ENCODE results near the gene DYSF.
"Not testable (repeated sequence)": the region's sequence is repeated elsewhere in the genome, so short reads cannot be mapped to it uniquely, and the experiment has no call there.

The DYSF gene
- 8.5 to 40.8 (median 16.8) reads per million in 17 experiments for total RNA-seq

DNA sequence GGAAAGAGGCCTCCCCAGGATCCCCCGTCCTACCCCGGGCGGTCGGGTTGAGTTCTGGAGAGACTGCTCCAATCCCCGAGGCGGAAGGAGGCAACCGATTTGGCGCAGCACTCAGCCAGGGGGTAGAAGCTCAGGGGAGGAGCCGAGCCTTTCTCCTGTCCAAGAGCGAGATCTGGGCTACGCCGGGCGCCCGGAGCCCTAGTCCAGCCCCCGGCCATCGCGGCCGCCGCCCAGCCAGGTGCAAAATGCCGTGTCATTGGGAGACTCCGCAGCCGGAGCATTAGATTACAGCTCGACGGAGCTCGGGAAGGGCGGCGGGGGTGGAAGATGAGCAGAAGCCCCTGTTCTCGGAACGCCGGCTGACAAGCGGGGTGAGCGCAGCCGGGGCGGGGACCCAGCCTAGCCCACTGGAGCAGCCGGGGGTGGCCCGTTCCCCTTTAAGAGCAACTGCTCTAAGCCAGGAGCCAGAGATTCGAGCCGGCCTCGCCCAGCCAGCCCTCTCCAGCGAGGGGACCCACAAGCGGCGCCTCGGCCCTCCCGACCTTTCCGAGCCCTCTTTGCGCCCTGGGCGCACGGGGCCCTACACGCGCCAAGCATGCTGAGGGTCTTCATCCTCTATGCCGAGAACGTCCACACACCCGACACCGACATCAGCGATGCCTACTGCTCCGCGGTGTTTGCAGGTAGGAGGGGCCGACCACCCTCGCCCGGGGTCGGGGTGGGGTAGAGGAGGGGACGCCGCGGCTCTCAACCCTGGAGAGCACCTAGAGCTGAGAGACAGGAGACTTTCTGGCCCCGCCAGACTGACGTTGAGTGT lies at the start of gene DYSF:
Gene DYSF (plus strand): TSS at position 158 of the 817 bp plus-strand sequence.
- DNase-seq: peak; percentile 43 to 71 (median 55)

DNA sequence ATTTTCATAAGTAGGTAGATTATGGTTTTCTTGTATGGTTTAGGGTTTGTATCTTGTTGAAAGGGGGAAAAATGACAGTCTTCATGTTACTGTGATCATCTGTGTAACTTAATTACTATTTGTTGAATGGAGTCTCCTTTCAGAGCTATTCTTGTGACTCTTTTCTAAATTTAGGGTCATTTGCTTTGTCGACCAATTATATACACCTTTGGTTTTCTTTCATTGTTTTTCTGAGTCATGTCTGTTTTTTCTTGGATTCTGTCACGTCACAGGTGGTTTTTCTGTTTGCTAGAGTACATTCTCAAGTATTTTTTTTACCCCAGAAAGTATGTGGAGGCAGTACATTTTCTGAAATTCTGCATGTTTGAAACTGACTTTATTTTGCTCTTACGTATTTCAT lies 43.8 kb upstream of the DYSF start:
- DNase-seq: no peak

DNA sequence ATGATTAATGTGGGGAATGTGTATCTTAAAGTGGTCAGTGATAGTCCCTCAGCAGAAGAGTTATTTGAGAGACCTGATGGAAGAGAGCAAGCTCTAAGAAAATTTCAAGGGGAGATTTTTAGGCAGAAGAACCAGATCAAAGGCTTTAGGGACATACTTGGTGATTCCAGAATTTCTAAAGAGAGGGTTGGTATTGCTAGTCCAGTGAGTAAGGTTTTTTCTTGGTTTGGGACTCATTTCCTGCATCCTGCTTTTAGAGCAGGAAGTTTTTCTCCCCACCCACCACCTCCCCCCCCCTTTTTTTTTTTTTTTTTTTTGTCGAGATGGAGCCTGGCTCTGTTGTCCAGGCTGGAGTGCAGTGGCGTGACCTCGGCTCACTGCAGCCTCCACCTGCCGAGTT lies 42.7 kb upstream of the DYSF start:
- DNase-seq: no peak

DNA sequence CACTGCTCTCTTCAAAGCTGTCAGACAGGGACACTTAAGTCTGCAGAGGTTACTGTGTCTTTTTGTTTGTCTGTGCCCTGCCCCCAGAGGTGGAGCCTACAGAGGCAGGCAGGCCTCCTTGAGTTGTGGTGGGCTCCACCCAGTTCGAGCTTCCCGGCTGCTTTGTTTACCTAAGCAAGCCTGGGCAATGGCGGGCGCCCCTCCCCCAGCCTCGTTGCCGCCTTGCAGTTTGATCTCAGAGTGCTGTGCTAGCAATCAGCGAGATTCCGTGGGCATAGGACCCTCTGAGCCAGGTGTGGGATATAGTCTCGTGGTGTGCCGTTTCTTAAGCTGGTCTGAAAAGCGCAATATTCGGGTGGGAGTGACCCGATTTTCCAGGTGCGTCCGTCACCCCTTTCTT lies 36.5 kb upstream of the DYSF start:
- DNase-seq: not testable (repeated sequence)

DNA sequence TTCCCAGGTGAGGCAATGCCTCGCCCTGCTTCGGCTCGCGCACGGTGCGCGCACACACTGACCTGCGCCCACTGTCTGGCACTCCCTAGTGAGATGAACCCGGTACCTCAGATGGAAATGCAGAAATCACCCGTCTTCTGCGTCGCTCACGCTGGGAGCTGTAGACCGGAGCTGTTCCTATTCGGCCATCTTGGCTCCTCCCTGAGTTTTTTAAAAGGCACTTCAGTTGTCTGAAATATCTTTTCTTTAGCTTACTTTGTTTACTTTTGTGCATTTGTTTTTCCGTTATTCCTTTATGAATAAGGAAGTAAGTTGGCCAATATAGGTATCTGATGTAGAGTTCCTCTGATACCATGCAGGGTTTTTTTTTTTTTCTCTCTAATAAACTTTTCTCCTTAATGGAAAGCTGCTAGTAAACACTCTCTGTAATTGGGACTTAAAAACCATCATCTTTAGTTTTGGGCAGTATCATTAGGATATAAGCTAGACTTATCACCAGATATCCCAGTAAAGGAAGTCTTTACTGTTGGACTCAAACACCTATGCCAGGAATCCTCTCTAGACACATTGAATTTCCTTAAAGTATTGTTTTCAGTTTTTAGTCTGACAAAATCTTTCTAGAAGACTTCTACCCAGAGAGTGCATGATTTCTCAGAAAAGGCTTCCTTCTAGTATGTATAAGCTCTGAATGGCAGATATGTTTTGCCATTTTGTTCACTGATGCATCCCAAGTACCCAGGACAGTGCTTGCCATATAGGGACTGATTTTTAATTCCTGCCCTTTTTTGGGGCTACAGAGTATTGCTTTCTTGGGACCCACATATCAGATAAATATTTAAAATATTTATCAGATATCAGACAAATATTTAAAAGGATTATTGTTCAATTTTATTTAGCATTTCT lies 35.8 kb upstream of the DYSF start:
- DNase-seq: no peak

DNA sequence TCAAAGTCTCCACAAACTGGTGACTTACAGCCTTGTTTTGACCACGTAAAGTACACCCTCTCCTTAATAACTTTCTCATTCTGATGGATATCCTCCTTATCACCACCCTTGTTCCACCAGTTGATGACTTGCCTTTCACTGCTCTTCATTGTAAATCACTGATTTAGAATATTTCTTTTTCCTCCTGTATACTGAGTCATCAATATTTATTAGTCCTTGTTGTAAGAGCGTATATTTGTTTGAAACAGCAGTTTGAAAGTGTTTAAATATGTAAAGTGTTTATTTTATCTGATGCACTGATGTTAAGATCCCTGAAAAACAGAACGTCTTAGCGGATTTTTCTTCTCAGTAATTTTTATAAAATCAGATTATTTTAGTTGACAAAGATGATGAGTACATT lies 34.2 kb upstream of the DYSF start:
- DNase-seq: no peak

DNA sequence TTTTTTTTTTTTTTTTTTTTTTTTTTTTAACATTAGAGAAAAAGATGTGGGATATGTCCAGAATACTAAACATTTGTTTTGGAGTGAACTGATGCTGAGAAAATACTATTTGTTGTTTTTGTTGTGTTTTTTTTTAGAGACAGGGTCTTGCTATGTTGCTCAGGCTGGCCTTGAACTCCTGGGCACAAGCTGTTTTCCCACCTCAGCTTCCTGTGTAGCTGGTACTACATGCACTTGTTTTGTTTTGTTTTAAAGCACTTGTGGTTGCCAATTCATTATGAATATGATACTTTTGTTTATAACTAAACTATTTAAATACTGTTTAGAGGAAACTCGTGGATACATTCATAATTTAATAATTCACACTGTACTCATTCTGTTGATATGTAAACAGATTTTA lies 33.4 kb upstream of the DYSF start:
- no peak for DNase-seq

DNA sequence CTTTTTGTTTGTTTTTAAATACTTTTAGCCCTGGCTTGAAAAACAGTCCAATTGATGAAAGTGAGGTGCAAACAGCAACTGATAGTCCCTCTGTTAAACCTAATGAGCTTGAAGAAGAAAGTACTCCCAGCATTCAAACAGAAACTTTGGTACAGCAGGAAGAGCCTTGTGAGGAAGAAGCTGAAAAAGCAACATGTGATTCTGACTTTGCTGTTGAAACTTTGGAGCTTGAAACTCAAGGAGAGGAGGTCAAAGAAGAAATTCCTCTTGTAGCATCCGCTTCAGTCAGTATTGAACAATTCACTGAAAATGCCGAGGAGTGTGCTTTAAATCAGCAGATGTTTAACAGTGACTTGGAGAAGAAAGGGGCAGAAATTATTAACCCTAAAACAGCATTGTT lies 30.6 kb upstream of the DYSF start:
- DNase-seq: peak; percentile 15 to 47 (median 40)

DNA sequence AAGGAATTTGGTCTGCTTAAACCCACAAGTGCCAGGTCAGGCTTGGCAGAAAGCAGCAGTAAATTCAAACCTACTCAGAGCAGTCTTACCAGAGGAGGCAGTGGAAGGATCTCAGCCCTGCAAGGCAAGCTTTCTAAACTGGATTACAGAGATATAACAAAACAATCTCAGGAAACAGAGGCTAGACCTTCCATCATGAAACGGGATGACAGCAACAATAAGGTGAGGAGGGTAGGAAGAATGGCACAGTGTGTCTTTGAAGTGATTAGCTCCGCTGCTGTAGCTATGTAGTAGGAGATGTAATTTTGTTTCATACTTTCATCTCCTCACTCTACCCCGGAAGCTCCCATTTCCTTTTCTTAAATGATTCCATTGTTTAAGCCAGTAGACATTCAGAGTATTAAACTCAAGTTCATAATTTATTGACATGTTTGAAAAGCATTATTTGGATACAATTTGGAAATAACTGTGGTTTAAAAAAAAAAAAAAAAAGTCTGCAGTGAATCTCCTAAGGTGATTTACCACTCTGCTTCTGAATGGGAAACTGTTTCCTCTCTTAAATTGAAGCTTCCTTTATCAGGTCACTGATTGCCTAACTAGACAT lies 29.4 kb upstream of the DYSF start:
- no peak for DNase-seq

DNA sequence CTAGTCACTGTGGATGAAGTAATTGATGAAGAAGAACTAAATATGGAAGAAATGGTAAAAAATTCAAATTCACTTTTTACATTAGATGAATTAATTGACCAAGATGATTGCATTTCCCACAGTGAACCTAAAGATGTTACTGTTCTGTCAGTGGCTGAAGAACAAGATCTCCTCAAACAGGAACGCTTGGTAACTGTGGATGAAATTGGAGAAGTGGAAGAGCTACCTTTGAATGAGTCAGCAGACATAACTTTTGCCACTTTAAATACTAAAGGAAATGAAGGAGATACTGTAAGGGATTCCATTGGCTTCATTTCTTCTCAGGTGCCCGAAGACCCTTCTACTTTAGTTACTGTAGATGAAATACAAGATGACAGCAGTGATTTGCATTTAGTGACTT lies 26.6 kb upstream of the DYSF start:
- DNase-seq: peak in 2 of 4 experiments; percentile 5 to 23

DNA sequence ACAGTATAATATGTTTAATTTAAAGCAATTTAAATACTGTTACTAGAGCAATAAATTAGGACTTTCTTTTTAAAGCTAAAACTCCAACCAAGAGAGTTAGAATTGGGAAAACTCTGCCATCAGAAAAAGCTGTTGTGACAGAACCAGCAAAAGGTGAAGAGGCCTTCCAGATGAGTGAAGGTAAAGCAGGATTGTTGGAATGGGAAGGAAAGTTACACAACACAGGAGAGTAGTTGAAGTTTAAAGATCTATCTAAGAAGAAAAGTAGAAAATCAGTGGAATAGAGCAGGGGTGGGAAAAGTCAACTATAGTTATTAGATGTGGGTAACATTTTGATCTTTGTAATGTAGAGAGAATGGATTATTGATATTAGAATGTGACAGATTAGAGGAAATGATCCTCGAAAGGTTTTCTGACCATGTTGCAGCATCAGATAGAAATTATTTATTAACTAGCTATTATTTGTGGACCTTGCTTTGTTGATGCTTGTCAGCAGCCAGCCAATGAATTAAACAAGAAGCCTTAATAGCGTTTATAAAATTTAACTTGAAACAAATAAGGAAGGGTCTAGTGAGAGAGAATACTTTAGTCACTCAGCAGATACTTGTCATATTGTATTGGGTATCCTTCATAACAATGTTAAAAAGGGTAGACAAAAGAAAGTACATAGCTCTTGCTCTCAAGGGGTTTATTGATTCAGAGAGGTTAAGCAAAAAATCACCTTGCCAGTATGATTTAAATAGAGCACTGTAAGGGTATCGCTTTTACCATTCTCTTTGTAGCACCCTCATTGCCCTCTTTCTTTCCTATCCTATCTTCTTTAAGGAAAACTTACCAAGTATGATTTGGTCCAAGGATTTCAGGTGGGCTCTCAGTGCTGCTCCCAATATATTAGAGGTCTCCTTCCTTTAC lies 24.6 kb upstream of the DYSF start:
- no peak for DNase-seq

DNA sequence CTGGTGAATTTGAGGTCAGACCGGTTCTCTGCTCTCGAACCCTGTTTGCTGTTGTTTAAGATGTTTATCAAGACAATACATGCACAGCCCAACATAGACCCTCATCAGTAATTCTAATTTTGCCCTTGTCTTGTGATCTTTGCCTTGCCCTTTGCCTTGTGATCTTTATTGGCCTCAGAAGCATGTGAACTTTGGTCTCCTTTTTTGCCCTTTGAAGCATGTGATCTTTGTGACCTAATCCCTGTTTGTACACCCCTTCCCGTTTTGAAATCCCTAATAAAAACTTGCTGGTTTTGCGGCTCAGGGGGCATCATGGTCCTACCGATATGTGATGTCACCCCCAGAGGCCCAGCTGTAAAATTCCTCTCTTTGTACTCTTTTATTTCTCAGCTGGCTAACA lies 8.2 kb upstream of the DYSF start:
- DNase-seq: peak in 1 of 4 experiments; percentile 24

DNA sequence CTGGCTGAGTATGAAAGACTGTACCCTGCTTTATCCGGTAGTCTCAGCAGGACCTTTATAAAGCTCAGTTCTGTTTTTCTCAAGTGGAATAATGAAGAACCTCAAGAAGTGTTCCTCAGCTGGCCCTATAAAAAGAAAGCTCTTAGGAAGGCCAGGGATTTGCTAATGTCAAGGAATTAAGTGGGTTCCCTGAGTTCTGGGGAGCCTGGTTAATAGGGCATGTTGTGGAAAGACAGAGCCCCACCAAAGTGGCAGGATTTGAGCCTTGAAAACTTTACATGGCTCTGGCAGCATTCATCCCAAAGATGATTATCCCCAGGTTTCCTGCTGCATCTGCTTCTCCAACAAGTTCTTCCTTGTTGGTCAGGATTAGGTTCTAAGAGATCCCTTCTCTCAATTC lies 6.9 kb upstream of the DYSF start:
- no peak for DNase-seq

DNA sequence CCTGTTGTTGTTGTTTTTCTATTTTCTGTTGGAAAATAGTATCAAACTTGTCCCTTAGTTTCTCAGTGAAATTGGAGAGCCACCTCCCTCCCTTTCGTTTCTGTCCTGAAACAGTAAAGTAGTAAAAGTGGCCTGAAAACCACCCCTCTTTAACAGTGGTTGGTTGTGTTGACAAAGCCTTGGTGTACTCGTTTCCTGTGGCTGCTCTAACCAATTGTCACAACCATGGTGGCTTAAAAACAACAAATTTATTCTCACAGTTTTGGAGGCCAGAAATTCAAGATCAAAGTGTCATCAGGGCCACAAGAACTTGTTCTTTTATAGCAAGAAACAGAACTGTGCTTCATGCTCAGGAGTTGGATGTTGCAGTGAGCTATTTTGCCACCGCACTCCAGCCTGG lies 4.0 kb upstream of the DYSF start:
- DNase-seq: no peak

DNA sequence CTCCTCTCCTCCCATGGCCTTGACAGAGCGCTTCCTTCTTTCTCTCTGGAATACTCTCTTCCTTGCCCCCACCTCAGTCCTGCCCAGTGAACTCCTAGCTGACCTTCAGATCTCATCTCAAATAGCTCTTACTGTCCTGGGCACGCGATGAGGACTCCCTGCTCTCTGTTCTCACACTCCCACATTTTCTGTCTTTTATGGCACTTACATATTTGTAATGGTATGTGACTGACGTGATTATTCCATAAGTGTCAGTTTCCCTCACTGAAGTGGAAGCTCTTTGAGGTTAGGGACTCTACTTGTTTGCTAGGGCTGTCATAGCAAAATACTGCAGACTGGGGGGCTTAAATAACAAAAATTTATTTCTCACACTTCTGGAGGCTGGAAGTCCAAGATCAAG lies 1.7 kb upstream of the DYSF start:
- no peak for DNase-seq

DNA sequence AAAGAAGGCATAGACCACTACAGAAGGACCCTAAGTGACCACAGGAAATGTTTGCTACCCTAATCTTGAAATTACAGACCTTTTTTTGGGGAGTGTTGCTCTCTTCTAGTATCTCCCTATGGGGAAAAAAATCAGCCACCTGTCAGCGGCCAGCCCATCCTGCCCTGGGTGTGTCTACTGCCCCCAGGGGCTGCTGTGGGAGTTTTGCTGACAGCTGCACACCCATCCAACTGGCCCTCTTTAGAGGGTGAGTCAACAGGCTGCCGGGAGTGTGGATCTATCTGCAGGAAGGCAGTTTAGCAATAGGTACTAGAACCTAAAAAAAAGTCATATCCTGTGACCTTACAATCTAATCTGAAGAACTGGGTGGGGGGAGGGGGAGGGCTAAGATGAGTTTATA lies 796 bp upstream of the DYSF start:
- peak; percentile 45 to 69 (median 61) for DNase-seq

DNA sequence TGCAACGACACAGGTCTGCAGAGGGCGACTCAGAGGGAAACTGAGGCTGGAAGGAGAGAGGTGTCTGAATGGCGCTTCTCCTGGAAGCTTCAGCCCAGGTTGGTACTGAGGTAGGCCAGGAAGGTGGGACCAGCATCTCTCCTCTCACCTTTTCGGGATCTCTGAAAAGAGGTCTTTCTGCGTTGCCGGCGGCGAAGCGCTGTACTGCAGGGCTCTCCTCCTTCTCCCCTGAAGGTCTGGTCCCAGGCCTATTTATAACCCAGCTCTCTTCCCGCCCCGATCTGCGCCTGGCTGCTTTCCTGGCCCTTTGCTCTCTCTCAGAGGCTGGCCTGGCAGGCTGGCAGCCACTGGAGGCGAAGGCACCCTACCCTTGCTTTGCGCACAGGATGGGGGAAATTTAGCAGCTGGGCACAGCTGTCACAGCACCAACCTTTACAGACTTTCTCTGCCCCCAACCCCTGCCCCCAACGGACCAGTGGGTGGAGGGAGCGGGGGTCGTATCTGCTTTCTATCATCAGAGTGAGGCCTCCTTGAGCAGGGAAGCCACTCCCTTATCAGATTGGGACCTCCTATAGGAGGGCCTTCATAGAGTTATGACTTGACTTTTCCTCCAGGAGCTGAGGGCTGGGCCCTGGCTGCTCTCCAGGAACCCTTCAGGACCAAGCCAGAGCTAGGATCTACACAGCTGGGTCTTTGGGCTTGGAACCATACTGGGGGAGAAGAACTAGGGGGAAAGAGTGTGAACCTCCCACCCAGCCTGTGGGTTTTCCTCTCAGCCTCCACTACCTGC lies 1.1 kb downstream of the DYSF start:
- DNase-seq: no peak

DNA sequence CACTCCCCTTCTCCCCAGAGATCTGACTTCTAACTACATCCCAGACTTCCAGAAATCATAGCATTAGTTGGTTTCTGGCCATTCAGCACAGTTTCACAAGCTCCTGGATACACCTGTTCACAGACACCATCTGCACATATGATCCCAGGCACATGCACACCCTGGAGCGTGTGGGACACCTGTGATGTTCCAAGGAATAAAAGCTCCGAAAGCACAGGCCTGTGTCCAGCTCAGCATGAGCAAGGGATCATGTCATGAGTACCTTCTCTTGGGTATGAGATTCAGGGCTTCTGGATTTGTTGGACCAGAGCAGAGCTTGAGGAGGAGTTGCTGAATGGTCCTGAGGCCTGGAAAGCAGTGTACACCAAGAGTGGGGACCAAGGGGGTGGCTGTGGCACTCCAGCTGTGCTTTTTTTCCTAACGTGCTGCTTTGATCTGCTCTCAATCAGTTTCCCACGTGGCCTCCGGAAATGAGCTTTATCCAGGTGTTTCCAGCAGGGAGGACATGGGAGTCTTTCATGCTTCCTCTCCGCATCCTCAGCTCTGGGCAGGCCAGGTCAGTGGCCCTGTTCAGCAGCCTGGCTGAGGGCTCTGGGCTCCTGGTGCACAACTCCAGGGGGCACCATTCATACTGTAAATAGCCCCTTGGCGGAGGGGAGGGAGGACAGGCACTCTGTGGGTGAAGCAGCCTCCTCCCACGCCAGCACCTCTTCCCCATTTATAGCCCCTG lies 1.8 kb downstream of the DYSF start:
- peak in 1 of 4 experiments; percentile 21 for DNase-seq

DNA sequence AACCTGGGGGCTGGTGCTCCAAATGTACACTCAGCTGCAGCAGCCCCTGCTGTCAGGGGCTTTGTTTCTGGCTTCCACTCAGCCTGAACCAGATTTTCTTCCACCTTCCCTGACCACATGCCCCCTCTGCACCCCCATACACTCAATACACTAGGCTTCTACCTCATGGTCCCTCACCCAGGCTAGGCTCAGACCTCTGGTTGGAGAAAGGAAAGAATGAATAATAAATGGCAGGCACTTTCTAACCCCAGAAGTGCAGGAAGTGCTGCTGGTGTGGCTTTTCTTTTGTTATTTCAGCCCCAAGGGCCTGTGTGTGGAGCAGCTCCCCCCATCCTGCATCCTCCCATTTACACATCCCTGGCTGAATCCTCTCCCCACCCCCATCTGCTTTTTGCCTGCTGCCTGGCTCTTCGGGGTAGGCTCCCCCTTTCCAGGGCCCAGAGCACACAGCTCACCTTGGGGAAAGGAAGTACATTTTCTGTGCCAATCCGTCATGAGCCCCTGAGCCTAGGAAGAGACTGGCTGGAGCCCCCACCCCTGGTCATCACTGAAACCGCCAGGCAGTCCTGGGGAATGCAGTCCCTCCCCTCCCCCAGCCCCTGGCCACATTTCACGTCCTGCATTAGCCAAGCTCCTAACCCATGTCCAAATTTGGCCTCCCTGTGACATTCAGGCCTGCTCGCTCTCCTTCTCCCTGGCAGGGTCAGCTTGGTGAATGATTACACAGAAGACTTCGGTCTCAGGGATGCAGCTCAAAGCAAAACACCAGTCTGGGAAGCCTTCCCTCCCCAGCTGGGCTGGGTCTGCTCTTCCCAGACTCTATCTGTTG lies 2.6 kb downstream of the DYSF start:
- no peak for DNase-seq

DNA sequence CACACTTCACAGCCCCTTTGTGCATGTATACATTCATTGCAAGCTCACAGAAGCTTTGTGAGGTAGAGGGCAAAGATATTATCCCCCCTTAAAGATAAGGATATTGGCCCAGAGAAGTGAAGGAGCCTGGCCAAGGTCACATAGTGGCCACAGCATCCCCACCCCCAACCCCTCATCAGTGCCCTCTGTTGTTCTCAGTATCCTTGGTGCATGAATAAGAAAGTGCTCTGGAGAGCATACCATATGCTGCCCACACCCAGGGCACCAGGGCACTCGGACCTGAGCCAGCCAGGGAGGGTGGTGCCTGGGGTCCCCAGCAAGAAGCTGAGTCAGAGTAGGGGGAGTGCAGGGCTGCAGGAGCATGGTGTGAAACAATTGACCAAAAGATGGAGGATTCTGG lies 3.3 kb downstream of the DYSF start:
- DNase-seq: no peak

All from suppressor macrophage (primary cell).